CD4-positive, alpha-beta T cell (primary cell): Measurements from ENCODE around the gene SCFD1. TPM values are rescaled to one million over a fixed set of nuclear protein-coding genes. Genes with fewer than 3 reads are reported as not detected.

Experiments used
- ATAC-seq: fragments of 200-7000 bp; cut with Tn5 transposase; one replicate; pipeline ENCODE4 v1.10.0; 2022; ENCODE audit warnings: mild to moderate bottlenecking; ENCODE audit not compliant: poor library complexity
- CTCF ChIA-PET: fragments of 350-600 bp; sonication (Branson Sonifier 250); formaldehyde crosslinking; loops from one replicate; lab custom pipeline; 2021; ENCODE audit warnings: antibody characterized with exemption, inconsistent platforms; lab: Charles Lee
- POLR2A ChIA-PET: fragments of 350-600 bp; sonication (Branson Sonifier 250); formaldehyde crosslinking; loops from one replicate; lab custom pipeline; 2021; ENCODE audit warnings: antibody characterized with exemption, inconsistent platforms; lab: Charles Lee
- DNase-seq, 14 experiments: peaks; one replicate each; pipeline ENCODE4 v3.0.0-alpha.2; 2013 to 2020; ENCODE audit warnings: mixed read lengths in 2 of 14
- H3K27ac ChIP-seq, 2 donors: one replicate each; pipeline versions ENCODE4 v1.5.1 to v1.7.0; 2013; ENCODE audit warnings: low read length in 2 of 2, low read depth in 1 of 2, mild to moderate bottlenecking in 1 of 2
- H3K27me3 ChIP-seq, 2 experiments: 1 replicate in 1 of 2; 2 replicates in 1 of 2; pipeline versions ENCODE4 v1.6.1 to v1.7.0; 2013; ENCODE audit warnings: low read length in 2 of 2, control low read depth in 1 of 2, mild to moderate bottlenecking in 1 of 2, moderate library complexity in 1 of 2; ENCODE audit not compliant: insufficient read depth in 2 of 2, control insufficient read depth in 1 of 2
- H3K36me3 ChIP-seq: one replicate; pipeline ENCODE4 v1.6.1; 2013; ENCODE audit warnings: low read length, control low read depth; ENCODE audit not compliant: insufficient read depth
- H3K4me1 ChIP-seq: one replicate; pipeline ENCODE4 v1.6.1; 2013; ENCODE audit warnings: low read length, control low read depth; ENCODE audit not compliant: insufficient read depth
- H3K4me3 ChIP-seq: one replicate; pipeline ENCODE4 v1.5.1; 2013; ENCODE audit warnings: mild to moderate bottlenecking, low read length, moderate library complexity
- H3K9me3 ChIP-seq, 2 experiments: 1 replicate in 1 of 2; 2 replicates in 1 of 2; pipeline versions ENCODE4 v1.6.1 to v1.7.0; 2013; ENCODE audit warnings: low read length in 2 of 2, mild to moderate bottlenecking in 2 of 2, control low read depth in 1 of 2, moderate library complexity in 1 of 2; ENCODE audit not compliant: control insufficient read depth in 1 of 2, insufficient read depth in 1 of 2
- H3K27ac Mint-ChIP-seq: one replicate; pipeline ENCODE4 v1.8.0; 2020; ENCODE audit warnings: mixed read lengths
- H3K27me3 Mint-ChIP-seq: one replicate; pipeline ENCODE4 v1.8.0; 2021; ENCODE audit warnings: mixed read lengths
- H3K36me3 Mint-ChIP-seq: one replicate; pipeline ENCODE4 v1.8.0; 2021; ENCODE audit warnings: low read depth, mixed read lengths
- H3K4me1 Mint-ChIP-seq: one replicate; pipeline ENCODE4 v1.8.0; 2021; ENCODE audit warnings: low read depth, mixed read lengths
- H3K4me3 Mint-ChIP-seq: one replicate; pipeline ENCODE4 v1.8.0; 2020; ENCODE audit warnings: mild to moderate bottlenecking, mixed read lengths
- H3K9me3 Mint-ChIP-seq: one replicate; pipeline ENCODE4 v1.8.0; 2020; ENCODE audit warnings: mixed read lengths
- CTCF ChIP-seq: fragments of 200-600 bp; IDR thresholded peaks from one replicate; pipeline ENCODE4 v1.8.0; 2022; ENCODE audit warnings: antibody characterized with exemption, mild to moderate bottlenecking
- intact Hi-C, 2 experiments: fragments of 100-400 bp; cut with DNase I in 1 of 2; cut with micrococcal nuclease in 1 of 2; formaldehyde crosslinking; loops; one replicate each; pipeline versions ENCODE4 v1.15.1 to v1.9.0; 2023 to 2025; cut with DNase I, micrococcal nuclease
- total RNA-seq, 174 experiments: library from RNA in 2 of 174; stranded (reverse) in 2 of 174; gene quantifications; one replicate each; pipeline ENCODE4 v1.2.3 and lab custom pipeline; 2021 to 2026

SCFD1 gene
- total RNA-seq, 2 experiments from 2014 or later, result 59.0 to 63.6 TPM

- no peak for TF ChIP-seq CTCF
- no peak overlapping the region for H3K27ac Mint-ChIP-seq
- intact Hi-C loops, result no loop called here
- H3K4me1 Mint-ChIP-seq, result no peaks in the 10 kb centered on the region
- Histone ChIP-seq H3K36me3 (peaks cover 40% of the 10 kb centered on the region), H3K27me3 (no peaks in the 10 kb centered on the region), H3K9me3 (no peaks in the 10 kb centered on the region), H3K4me3 (no peak overlapping the region), H3K27ac (no peak overlapping the region), H3K4me1 (no peaks in the 10 kb centered on the region)
- CTCF ChIA-PET, result no interaction called here
- no peaks in the 10 kb centered on the region for H3K27me3 Mint-ChIP-seq
- POLR2A ChIA-PET, result no interaction called here
- DNase-seq (no peak), ATAC-seq (no peak)
- peaks cover 78% of the 10 kb centered on the region for H3K36me3 Mint-ChIP-seq
- H3K4me3 Mint-ChIP-seq, result no peak overlapping the region
- H3K9me3 Mint-ChIP-seq, result no peaks in the 10 kb centered on the region
Measured at GRCh38 chr14:30708157-30708556, 86.0 kb downstream of the SCFD1 start.

GRCh38 chr14:30709201-30709600 lies 87.1 kb downstream of the SCFD1 start:
- CTCF ChIA-PET, result no interaction called here
- POLR2A ChIA-PET, result interaction anchor here (0.6 kb wide), 1 partner anchor 33 kb away, joined by 3 read pairs; no protein-coding TSS in a partner anchor
- ATAC-seq (no peak), DNase-seq (no peak)
- H3K27ac Mint-ChIP-seq, result no peak overlapping the region
- intact Hi-C loops, result no loop called here
- H3K27me3 Mint-ChIP-seq, result no peaks in the 10 kb centered on the region
- no peak overlapping the region for H3K27ac ChIP-seq
- no peaks in the 10 kb centered on the region for H3K4me1 ChIP-seq
- no peaks in the 10 kb centered on the region for H3K9me3 Mint-ChIP-seq
- peaks cover 71% of the 10 kb centered on the region for H3K36me3 Mint-ChIP-seq
- no peak overlapping the region for H3K4me3 ChIP-seq
- no peak for TF ChIP-seq CTCF
- no peaks in the 10 kb centered on the region for H3K27me3 ChIP-seq
- H3K9me3 ChIP-seq, result no peaks in the 10 kb centered on the region
- H3K36me3 ChIP-seq, result peaks cover 41% of the 10 kb centered on the region
- no peaks in the 10 kb centered on the region for H3K4me1 Mint-ChIP-seq
- H3K4me3 Mint-ChIP-seq, result no peak overlapping the region

DNA sequence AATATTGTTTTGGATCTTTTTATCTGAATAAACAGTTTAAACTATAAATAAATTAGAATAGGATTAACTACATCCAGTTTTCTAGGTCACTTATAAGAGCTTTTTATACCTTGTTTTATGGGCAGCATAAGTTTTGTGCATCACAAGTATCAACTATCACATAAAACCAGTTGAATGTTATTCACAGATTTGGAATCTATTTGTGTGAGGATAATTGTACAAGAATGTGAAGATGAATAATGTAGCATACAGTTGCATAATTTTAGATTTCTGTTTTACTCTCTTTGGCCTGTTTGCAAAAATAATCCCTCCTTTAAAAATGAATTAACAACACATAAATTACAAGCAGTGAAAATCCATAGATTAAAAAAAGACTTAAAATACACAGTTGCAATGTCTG lies 88.8 kb downstream of the SCFD1 start:
- Mint-ChIP-seq H3K36me3 (peaks cover 65% of the 10 kb centered on the region), H3K27me3 (no peaks in the 10 kb centered on the region), H3K4me1 (no peaks in the 10 kb centered on the region), H3K9me3 (no peaks in the 10 kb centered on the region), H3K4me3 (no peak overlapping the region), H3K27ac (no peak overlapping the region)
- DNase-seq, result no peak
- H3K4me3 ChIP-seq, result no peak overlapping the region
- TF ChIP-seq CTCF, result no peak
- ATAC-seq, result no peak
- intact Hi-C loops, result no loop called here
- H3K4me1 ChIP-seq, result no peaks in the 10 kb centered on the region
- CTCF ChIA-PET, result no interaction called here
- H3K9me3 ChIP-seq, result no peaks in the 10 kb centered on the region
- peaks cover 38% of the 10 kb centered on the region for H3K36me3 ChIP-seq
- no peaks in the 10 kb centered on the region for H3K27me3 ChIP-seq
- POLR2A ChIA-PET, result no interaction called here
- H3K27ac ChIP-seq, result no peak overlapping the region
